ENCODE data around the gene ZNF8. TPM values are rescaled to one million over a fixed set of nuclear protein-coding genes. Genes with fewer than 3 reads are reported as not detected.

ZNF8 gene
- polyA plus RNA-seq, 1 donor from 2014 or later: 5.5 TPM

DNA sequence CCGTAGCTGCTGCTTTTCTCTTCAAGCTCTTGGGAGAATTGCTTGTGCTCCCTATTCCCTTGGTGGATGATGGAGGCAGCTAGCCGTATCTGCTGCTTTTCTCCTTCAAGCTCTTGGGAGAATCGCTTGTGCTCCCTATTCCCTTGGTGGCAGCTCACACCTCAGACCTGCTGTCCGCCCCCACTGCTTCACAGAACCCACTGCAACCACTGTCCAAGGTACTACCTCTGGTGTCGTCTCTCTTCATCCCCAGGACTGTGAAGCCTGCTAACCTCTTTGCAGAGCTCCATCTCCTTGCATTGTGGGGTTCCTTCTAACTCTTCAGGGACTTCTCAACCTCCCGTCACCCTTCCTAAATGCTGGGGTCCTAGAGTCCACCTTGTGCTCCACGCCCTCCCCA, 21.9 kb downstream of the ZNF8 start:
- Histone ChIP-seq H3K4me2 (ENCODE audit: low read length) (no peak overlapping the region), H3K36me3 (ENCODE audit: insufficient read depth, low read length) (peaks cover 13% of the 10 kb centered on the region), H3K9me2 (ENCODE audit: insufficient read depth, low read length) (no peaks in the 10 kb centered on the region), H3F3A (ENCODE audit: insufficient read depth, low read length, poor library complexity, severe bottlenecking) (no peaks in the 10 kb centered on the region), H2AFZ (ENCODE audit: low read depth, low read length) (no peak overlapping the region), H3K9me3 (ENCODE audit: low read length) (peaks cover 3% of the 10 kb centered on the region), H3K4me3 (ENCODE audit: low read length) (no peak overlapping the region), H3K27ac (ENCODE audit: low read length) (no peak overlapping the region), H3K9ac (ENCODE audit: low read length) (no peak overlapping the region), H3K79me2 (replicated peaks; ENCODE audit: insufficient read depth, low read length) (peaks cover 38% of the 10 kb centered on the region), H4K20me1 (ENCODE audit: insufficient read depth) (no peaks in the 10 kb centered on the region), H3K27me3 (ENCODE audit: insufficient read depth, low read depth, low read length) (no peaks in the 10 kb centered on the region)
- TF ChIP-seq SMC3 (conservative IDR thresholded peaks at IDR 0.05; ENCODE audit: poor library complexity): no peak
- no peak for TF ChIP-seq CTCF (IDR thresholded peaks at IDR 0.05; ENCODE audit: poor library complexity, severe bottlenecking)
- no peak for TF ChIP-seq EZH2 (IDR thresholded peaks at IDR 0.05; ENCODE audit: borderline replicate concordance, insufficient read depth, low read length, poor library complexity, severe bottlenecking)
- TF ChIP-seq TAF1 (IDR thresholded peaks at IDR 0.05; ENCODE audit: low read depth): no peak
- TF ChIP-seq POLR2AphosphoS5 (IDR thresholded peaks at IDR 0.05): no peak
- no peak for TF ChIP-seq EP300 (conservative IDR thresholded peaks at IDR 0.05; ENCODE audit: poor library complexity, severe bottlenecking)
- TF ChIP-seq RAD21 (conservative IDR thresholded peaks at IDR 0.05): no peak
- no peak for TF ChIP-seq MXI1 (conservative IDR thresholded peaks at IDR 0.05; ENCODE audit: poor library complexity, severe bottlenecking)

- Histone ChIP-seq H3F3A (ENCODE audit: insufficient read depth, low read length, poor library complexity, severe bottlenecking) (no peaks in the 10 kb centered on the region), H3K9me2 (ENCODE audit: insufficient read depth, low read length) (no peaks in the 10 kb centered on the region), H2AFZ (ENCODE audit: low read depth, low read length) (no peak overlapping the region), H3K36me3 (ENCODE audit: insufficient read depth, low read length) (peaks cover 13% of the 10 kb centered on the region), H3K27me3 (ENCODE audit: insufficient read depth, low read depth, low read length) (no peaks in the 10 kb centered on the region), H4K20me1 (ENCODE audit: insufficient read depth) (no peaks in the 10 kb centered on the region), H3K9ac (ENCODE audit: low read length) (no peak overlapping the region), H3K4me3 (ENCODE audit: low read length) (no peak overlapping the region), H3K79me2 (replicated peaks; ENCODE audit: insufficient read depth, low read length) (peaks cover 40% of the 10 kb centered on the region), H3K4me2 (ENCODE audit: low read length) (no peak overlapping the region), H3K27ac (ENCODE audit: low read length) (peak overlapping the region; percentile 64), H3K9me3 (ENCODE audit: low read length) (no peaks in the 10 kb centered on the region)
- TF ChIP-seq TAF1 (IDR thresholded peaks at IDR 0.05; ENCODE audit: low read depth): no peak
- no peak for TF ChIP-seq SMC3 (conservative IDR thresholded peaks at IDR 0.05; ENCODE audit: poor library complexity)
- no peak for TF ChIP-seq EZH2 (IDR thresholded peaks at IDR 0.05; ENCODE audit: borderline replicate concordance, insufficient read depth, low read length, poor library complexity, severe bottlenecking)
- TF ChIP-seq MXI1 (conservative IDR thresholded peaks at IDR 0.05; ENCODE audit: poor library complexity, severe bottlenecking): no peak
- no peak for TF ChIP-seq RAD21 (conservative IDR thresholded peaks at IDR 0.05)
- TF ChIP-seq EP300 (conservative IDR thresholded peaks at IDR 0.05; ENCODE audit: poor library complexity, severe bottlenecking): no peak
- TF ChIP-seq CTCF (IDR thresholded peaks at IDR 0.05; ENCODE audit: poor library complexity, severe bottlenecking): no peak
- TF ChIP-seq, protein P1, sequence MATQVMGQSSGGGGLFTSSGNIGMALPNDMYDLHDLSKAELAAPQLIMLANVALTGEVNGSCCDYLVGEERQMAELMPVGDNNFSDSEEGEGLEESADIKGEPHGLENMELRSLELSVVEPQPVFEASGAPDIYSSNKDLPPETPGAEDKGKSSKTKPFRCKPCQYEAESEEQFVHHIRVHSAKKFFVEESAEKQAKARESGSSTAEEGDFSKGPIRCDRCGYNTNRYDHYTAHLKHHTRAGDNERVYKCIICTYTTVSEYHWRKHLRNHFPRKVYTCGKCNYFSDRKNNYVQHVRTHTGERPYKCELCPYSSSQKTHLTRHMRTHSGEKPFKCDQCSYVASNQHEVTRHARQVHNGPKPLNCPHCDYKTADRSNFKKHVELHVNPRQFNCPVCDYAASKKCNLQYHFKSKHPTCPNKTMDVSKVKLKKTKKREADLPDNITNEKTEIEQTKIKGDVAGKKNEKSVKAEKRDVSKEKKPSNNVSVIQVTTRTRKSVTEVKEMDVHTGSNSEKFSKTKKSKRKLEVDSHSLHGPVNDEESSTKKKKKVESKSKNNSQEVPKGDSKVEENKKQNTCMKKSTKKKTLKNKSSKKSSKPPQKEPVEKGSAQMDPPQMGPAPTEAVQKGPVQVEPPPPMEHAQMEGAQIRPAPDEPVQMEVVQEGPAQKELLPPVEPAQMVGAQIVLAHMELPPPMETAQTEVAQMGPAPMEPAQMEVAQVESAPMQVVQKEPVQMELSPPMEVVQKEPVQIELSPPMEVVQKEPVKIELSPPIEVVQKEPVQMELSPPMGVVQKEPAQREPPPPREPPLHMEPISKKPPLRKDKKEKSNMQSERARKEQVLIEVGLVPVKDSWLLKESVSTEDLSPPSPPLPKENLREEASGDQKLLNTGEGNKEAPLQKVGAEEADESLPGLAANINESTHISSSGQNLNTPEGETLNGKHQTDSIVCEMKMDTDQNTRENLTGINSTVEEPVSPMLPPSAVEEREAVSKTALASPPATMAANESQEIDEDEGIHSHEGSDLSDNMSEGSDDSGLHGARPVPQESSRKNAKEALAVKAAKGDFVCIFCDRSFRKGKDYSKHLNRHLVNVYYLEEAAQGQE (IDR thresholded peaks at IDR 0.05; ENCODE audit: borderline replicate concordance): no peak
- TF ChIP-seq POLR2AphosphoS5 (IDR thresholded peaks at IDR 0.05): no peak
Observed at GRCh38 chr19:58304255-58304654, 25.5 kb downstream of the ZNF8 start.
